Peyer's patch (tissue), 4 donors: Measurements from ENCODE around the gene ANKIB1.

Experiments used
- POLR2A ChIP-seq, 2 donors: fragments of 450-650 bp; IDR thresholded peaks; one replicate each; pipeline ENCODE4 v1.5.1; 2017; ENCODE audit warnings: antibody characterized with exemption in 2 of 2, mild to moderate bottlenecking in 2 of 2, moderate library complexity in 2 of 2
- TF ChIP-seq, protein P1 (sequence below), 6 experiments: fragments of 450-650 bp in 4 of 6; fragments of 200-600 bp in 2 of 6; sonication (generic) in 1 of 6; IDR thresholded peaks; one replicate each; pipeline ENCODE4 v1.5.1; 2017 to 2019; ENCODE audit warnings: antibody characterized with exemption in 6 of 6, mild to moderate bottlenecking in 3 of 6, moderate library complexity in 1 of 6

DNA sequence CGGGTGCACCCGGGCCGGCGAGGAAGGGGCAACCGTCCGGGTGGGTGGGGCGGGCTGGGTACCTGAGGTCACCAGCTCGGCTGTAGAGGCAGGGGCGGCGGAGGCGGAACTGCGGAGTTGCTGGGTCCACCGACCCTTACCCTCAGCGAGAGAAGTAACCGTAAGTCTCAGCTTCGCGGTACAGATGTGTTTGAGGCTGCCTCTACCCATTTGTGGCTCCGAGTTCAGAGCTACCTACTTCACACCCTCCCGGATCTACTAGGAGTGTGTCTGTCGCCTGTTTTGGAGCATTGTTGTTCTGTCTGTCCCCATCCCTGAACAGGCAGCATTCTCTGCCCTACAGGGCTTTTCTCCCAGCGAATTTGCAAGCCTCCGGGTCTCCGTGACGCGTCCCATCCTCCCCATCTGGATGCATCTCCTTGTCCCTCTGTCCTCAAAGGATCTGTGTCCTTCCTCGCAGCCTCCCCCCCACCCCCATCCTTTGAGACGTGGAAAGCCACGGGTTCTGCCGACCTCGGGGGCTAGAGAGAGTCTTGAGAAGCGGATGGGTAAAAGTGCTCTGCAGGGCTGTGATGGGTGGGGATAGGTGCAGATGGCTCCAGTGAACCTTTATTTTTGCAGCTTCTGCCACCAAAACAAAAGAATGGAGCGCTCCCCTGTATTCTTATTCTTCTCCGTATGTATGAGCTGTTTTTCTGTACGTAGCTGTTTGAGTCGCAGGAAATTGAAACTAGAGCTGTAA lies 757 bp downstream of the ANKIB1 start:
- TF ChIP-seq POLR2A (IDR thresholded peaks at IDR 0.05) = no peak
- TF ChIP-seq, protein P1, sequence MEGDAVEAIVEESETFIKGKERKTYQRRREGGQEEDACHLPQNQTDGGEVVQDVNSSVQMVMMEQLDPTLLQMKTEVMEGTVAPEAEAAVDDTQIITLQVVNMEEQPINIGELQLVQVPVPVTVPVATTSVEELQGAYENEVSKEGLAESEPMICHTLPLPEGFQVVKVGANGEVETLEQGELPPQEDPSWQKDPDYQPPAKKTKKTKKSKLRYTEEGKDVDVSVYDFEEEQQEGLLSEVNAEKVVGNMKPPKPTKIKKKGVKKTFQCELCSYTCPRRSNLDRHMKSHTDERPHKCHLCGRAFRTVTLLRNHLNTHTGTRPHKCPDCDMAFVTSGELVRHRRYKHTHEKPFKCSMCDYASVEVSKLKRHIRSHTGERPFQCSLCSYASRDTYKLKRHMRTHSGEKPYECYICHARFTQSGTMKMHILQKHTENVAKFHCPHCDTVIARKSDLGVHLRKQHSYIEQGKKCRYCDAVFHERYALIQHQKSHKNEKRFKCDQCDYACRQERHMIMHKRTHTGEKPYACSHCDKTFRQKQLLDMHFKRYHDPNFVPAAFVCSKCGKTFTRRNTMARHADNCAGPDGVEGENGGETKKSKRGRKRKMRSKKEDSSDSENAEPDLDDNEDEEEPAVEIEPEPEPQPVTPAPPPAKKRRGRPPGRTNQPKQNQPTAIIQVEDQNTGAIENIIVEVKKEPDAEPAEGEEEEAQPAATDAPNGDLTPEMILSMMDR (IDR thresholded peaks at IDR 0.05) = peak in 1 of 6 experiments; percentile 2
